Endothelial cell of umbilical vein (primary cell): ENCODE data around the gene EXOC1L. TPM values are rescaled to one million over a fixed set of nuclear protein-coding genes. Genes with fewer than 3 reads are reported as not detected.

Experiments used
- BruUV-seq: library from RNA; stranded (reverse); fragments of 400-500 nt; replicated peaks from 2 replicates; lab custom pipeline; 2021; lab: Mats Ljungman, UMichigan
- CTCF ChIA-PET: fragments of 300-600, 350-600 bp; sonication (Branson Sonifier 250); formaldehyde crosslinking; loops from one replicate; lab custom pipeline; 2021; ENCODE audit warnings: antibody characterized with exemption, inconsistent platforms; lab: Charles Lee
- POLR2A ChIA-PET: fragments of 300-600, 350-600 bp; sonication (Branson Sonifier 250); formaldehyde crosslinking; loops from one replicate; lab custom pipeline; 2021; ENCODE audit warnings: antibody characterized with exemption, inconsistent platforms; lab: Charles Lee
- DNase-seq: peaks from one replicate; pipeline ENCODE4 v3.0.0-alpha.2; 2011; ENCODE audit warnings: low read depth, low spot score
- FAIRE-seq: peaks from 2 replicates; lab custom pipeline; 2011; peaks lifted over from hg19 to GRCh38; lab: Jason Lieb, UNC
- H2AFZ ChIP-seq: 2 replicates; pipeline ENCODE4 v1.6.0; 2012; ENCODE audit warnings: low read depth, low read length, control low read depth, inconsistent platforms
- H3K27ac ChIP-seq: 2 replicates; pipeline ENCODE4 v1.5.1; 2011; ENCODE audit warnings: low read depth, mild to moderate bottlenecking, control low read depth, low read length, moderate library complexity; ENCODE audit not compliant: insufficient read depth
- H3K27me3 ChIP-seq, 2 experiments: 2 replicates each; pipeline versions ENCODE4 v1.6.0 to v1.6.1; 2011; ENCODE audit warnings: low read length in 2 of 2, mixed read lengths in 1 of 2; ENCODE audit not compliant: control insufficient read depth in 2 of 2, insufficient read depth in 2 of 2
- H3K36me3 ChIP-seq, 2 experiments: 2 replicates in 1 of 2; 3 replicates in 1 of 2; pipeline ENCODE4 v1.5.1; 2011; ENCODE audit warnings: low read length in 2 of 2, mild to moderate bottlenecking in 1 of 2, moderate library complexity in 1 of 2; ENCODE audit not compliant: control insufficient read depth in 2 of 2, insufficient read depth in 2 of 2; ENCODE audit errors: extremely low read depth in 1 of 2
- H3K4me1 ChIP-seq: 3 replicates; pipeline ENCODE4 v1.5.1; 2011; ENCODE audit warnings: mild to moderate bottlenecking, low read length; ENCODE audit not compliant: control insufficient read depth, insufficient read depth; ENCODE audit errors: extremely low read depth
- H3K4me2 ChIP-seq: 2 replicates; pipeline ENCODE4 v1.6.1; 2011; ENCODE audit warnings: low read length, control low read depth, mixed read lengths; ENCODE audit not compliant: insufficient read depth
- H3K4me3 ChIP-seq, 3 experiments: fragments of 200-600 bp in 1 of 3; sonication (generic), shearing (Covaris generic) in 1 of 3; replicated peaks in 1 of 3; 2 replicates each; pipeline ENCODE4 v1.5.1; 2011 to 2016; ENCODE audit warnings: control low read depth in 3 of 3, low read length in 3 of 3, mild to moderate bottlenecking in 2 of 3, inconsistent platforms in 1 of 3, low read depth in 1 of 3, moderate library complexity in 1 of 3; ENCODE audit not compliant: insufficient read depth in 1 of 3
- H3K79me2 ChIP-seq: 2 replicates; pipeline ENCODE4 v1.6.0; 2012; ENCODE audit warnings: low read length, inconsistent platforms; ENCODE audit not compliant: control insufficient read depth, insufficient read depth
- H3K9ac ChIP-seq: replicated peaks from 2 replicates; pipeline ENCODE3; 2011; ENCODE audit warnings: low read length, control low read depth; ENCODE audit not compliant: insufficient read depth; ENCODE audit errors: extremely low read depth
- H3K9me1 ChIP-seq: replicated peaks from 3 replicates; pipeline ENCODE4 v1.6.0; 2011; ENCODE audit warnings: mild to moderate bottlenecking, low read length; ENCODE audit not compliant: control insufficient read depth, insufficient read depth; ENCODE audit errors: extremely low read depth
- H3K9me3 ChIP-seq: replicated peaks from 2 replicates; pipeline ENCODE4 v1.5.1; 2012; ENCODE audit warnings: low read length, inconsistent platforms; ENCODE audit not compliant: control insufficient read depth, insufficient read depth
- H4K20me1 ChIP-seq: replicated peaks from 2 replicates; pipeline ENCODE3; 2011; ENCODE audit warnings: mild to moderate bottlenecking, low read length; ENCODE audit not compliant: control insufficient read depth, insufficient read depth; ENCODE audit errors: extremely low read depth
- EZH2 ChIP-seq: IDR thresholded peaks from 2 replicates; pipeline ENCODE4 v1.6.1; 2012; ENCODE audit warnings: borderline replicate concordance, low read depth, mild to moderate bottlenecking, moderate library complexity, low read length, inconsistent platforms; ENCODE audit not compliant: severe bottlenecking
- FOS ChIP-seq: IDR thresholded peaks from 2 replicates; pipeline ENCODE4 v1.6.1; 2011; ENCODE audit warnings: mild to moderate bottlenecking, low read length, moderate library complexity, borderline replicate concordance; ENCODE audit not compliant: insufficient read depth
- GATA2 ChIP-seq: IDR thresholded peaks from 2 replicates; pipeline ENCODE4 v1.7.0; 2011; ENCODE audit warnings: low read depth, mild to moderate bottlenecking, moderate library complexity, mixed read lengths, low read length; ENCODE audit not compliant: insufficient read length, insufficient read depth
- JUN ChIP-seq: IDR thresholded peaks from 2 replicates; pipeline ENCODE4 v1.6.1; 2011; ENCODE audit warnings: borderline replicate concordance, low read depth; ENCODE audit not compliant: insufficient read length, insufficient read depth
- MYC ChIP-seq: IDR thresholded peaks from one replicate; pipeline ENCODE4 v1.6.1; 2011; ENCODE audit warnings: mild to moderate bottlenecking, low read depth, low read length
- POLR2A ChIP-seq: IDR thresholded peaks from 2 replicates; pipeline ENCODE4 v1.6.1; 2012; ENCODE audit warnings: low read depth, mild to moderate bottlenecking, control low read depth, low read length
- POLR2AphosphoS5 ChIP-seq: IDR thresholded peaks from 2 replicates; pipeline ENCODE4 v1.6.1; 2012; ENCODE audit warnings: low read depth, mild to moderate bottlenecking, control low read depth, low read length, moderate library complexity; ENCODE audit not compliant: insufficient read depth
- dilution Hi-C: fragments of 300-500 bp; cut with MboI; formaldehyde crosslinking; loops from one replicate; pipeline ENCODE4 v1.15.0; 2019; ENCODE audit warnings: low sequenced_read_pairs; ENCODE audit not compliant: extremely low pct_ligation_motif_present
- intact Hi-C: fragments of 100-400 bp; cut with micrococcal nuclease; formaldehyde crosslinking; loops from one replicate; pipeline ENCODE4 v1.10.0; 2022
- polyA plus RNA-seq, 4 experiments: library from polyadenylated mRNA; depleted of rRNA in 3 of 4; stranded (reverse) in 3 of 4; unstranded in 1 of 4; fragments of >200 nt; gene quantifications; 2 replicates each; pipeline versions ENCODE4 v1.2.1 to v1.2.3, GENCODE V29; 2011 to 2012; ENCODE audit warnings: missing spikeins in 1 of 4
- total RNA-seq: library from RNA; stranded (reverse); gene quantifications from 2 replicates; pipeline ENCODE4 v1.2.3, GENCODE V29; 2021
- TF ChIP-seq, protein P1 (sequence below), 2 donors: IDR thresholded peaks; 1 replicate in 1 of 2; 2 replicates in 1 of 2; pipeline ENCODE4 v1.5.1; 2011; ENCODE audit warnings: low read length in 2 of 2, mild to moderate bottlenecking in 2 of 2, moderate library complexity in 2 of 2, control low read depth in 1 of 2, inconsistent platforms in 1 of 2, low read depth in 1 of 2; ENCODE audit not compliant: insufficient read depth in 1 of 2; ENCODE audit errors: extremely low read depth in 1 of 2
- TF ChIP-seq, protein P2 (sequence below): IDR thresholded peaks from 2 replicates; pipeline ENCODE4 v1.6.1; 2011; ENCODE audit not compliant: insufficient read depth, insufficient read length

The EXOC1L gene
- total and polyA plus RNA-seq, 2 donors (not counting 3 experiments of a cell fraction or from before 2014, with no cell fraction given) = not detected

DNA sequence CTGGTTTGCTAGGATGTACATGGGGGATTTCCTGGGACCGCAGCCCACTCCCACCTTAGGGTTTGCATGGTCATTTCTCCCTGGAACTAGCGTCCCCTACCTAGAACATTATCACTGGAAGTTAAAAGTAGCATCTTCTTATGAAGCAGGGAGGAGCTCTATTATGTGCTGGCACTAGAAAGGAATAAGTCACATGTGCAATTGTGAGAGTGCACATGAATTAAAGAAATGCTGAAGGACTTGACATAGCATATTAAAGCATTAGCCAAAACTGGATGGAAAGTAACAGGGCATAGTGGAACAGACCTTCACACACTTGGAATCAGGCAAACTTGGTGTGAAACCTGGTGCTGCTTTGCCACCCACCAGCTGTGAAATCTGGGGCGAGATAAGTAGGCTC lies 2.7 kb downstream of the EXOC1L start:
- Histone ChIP-seq H3K27ac (no peak overlapping the region), H3K4me2 (no peak overlapping the region), H4K20me1 (no peaks in the 10 kb centered on the region), H3K79me2 (no peaks in the 10 kb centered on the region), H3K4me1 (no peaks in the 10 kb centered on the region), H3K4me3 (no peak overlapping the region), H3K9ac (no peak overlapping the region), H3K27me3 (peaks cover 26 to 42% of the 10 kb centered on the region in 2 experiments), H3K9me1 (no peaks in the 10 kb centered on the region), H2AFZ (no peak overlapping the region), H3K9me3 (no peaks in the 10 kb centered on the region), H3K36me3 (no peaks in the 10 kb centered on the region)
- dilution Hi-C loops (no loop called here), intact Hi-C loops (no loop called here)
- ChIA-PET POLR2A (no interaction called here), CTCF (interaction anchor here (0.7 kb wide), 1 partner anchor 12 kb away, joined by 3 read pairs; no protein-coding TSS in a partner anchor)
- TF ChIP-seq FOS (no peak), GATA2 (no peak), POLR2AphosphoS5 (no peak), MYC (no peak), EZH2 (no peak), POLR2A (no peak), JUN (no peak)
- TF ChIP-seq, protein P1, sequence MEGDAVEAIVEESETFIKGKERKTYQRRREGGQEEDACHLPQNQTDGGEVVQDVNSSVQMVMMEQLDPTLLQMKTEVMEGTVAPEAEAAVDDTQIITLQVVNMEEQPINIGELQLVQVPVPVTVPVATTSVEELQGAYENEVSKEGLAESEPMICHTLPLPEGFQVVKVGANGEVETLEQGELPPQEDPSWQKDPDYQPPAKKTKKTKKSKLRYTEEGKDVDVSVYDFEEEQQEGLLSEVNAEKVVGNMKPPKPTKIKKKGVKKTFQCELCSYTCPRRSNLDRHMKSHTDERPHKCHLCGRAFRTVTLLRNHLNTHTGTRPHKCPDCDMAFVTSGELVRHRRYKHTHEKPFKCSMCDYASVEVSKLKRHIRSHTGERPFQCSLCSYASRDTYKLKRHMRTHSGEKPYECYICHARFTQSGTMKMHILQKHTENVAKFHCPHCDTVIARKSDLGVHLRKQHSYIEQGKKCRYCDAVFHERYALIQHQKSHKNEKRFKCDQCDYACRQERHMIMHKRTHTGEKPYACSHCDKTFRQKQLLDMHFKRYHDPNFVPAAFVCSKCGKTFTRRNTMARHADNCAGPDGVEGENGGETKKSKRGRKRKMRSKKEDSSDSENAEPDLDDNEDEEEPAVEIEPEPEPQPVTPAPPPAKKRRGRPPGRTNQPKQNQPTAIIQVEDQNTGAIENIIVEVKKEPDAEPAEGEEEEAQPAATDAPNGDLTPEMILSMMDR (IDR thresholded peaks at IDR 0.05; ENCODE audit: extremely low read depth in 1 of 2, insufficient read depth in 1 of 2, low read depth in 1 of 2, low read length in 2 of 2) = no peak
- TF ChIP-seq, protein P2, sequence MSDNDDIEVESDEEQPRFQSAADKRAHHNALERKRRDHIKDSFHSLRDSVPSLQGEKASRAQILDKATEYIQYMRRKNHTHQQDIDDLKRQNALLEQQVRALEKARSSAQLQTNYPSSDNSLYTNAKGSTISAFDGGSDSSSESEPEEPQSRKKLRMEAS = no peak
- BruUV-seq = no TSS peak
- FAIRE-seq = no peak
- DNase-seq = no peak
